Measurements from ENCODE around the gene NXPE3.

NXPE3 gene

GRCh38 chr3:101873619-101874018 lies 94.6 kb downstream of the NXPE3 start:
- DNase-seq (ENCODE audit: low read depth in 2 of 3, low spot score in 2 of 3), result no peak

- no peak for DNase-seq (ENCODE audit: low read depth in 2 of 3, low spot score in 2 of 3)
Observed at GRCh38 chr3:101876142-101876541, 97.1 kb downstream of the NXPE3 start.
